Measurements from ENCODE around the gene DCBLD1. TPM values are rescaled to one million over a fixed set of nuclear protein-coding genes. Genes with fewer than 3 reads are reported as not detected.

Gene DCBLD1
- total RNA-seq, 4 donors from 2014 or later = 3.8 to 11.6 (median 7.9) TPM

DNA sequence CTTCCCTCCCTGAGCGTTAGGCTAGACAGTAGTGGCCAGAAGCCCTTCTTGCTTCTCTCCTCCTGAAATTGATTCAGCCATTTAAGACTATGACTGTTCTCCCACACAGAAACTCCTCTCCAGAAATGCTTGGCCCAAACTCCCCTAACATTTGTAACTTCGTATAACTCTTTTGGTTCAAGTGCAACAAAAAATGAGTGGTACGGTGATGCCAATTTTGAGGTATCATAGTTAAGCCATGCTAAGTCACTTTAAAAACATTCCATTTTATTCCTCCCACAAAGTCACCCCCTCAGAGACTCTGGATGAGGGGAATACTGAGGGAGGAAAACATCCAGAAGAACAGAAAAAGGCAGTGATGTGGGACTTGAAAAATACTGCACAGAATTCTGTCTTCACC is 35.6 kb upstream of the DCBLD1 start:
- H3K9me3 ChIP-seq = no peaks in the 10 kb centered on the region
- no peak for DNase-seq (ENCODE audit: extremely low spot score)
- intact Hi-C loops (cut with DNase I) = loop anchor here (10.0 kb wide), 1 partner anchor 102 kb away; no protein-coding TSS in a partner anchor
- H3K27me3 ChIP-seq = peaks cover 0 to 43% (median 0%) of the 10 kb centered on the region in 4 donors
- H3K4me1 ChIP-seq = peaks cover 0 to 5% (median 1%) of the 10 kb centered on the region in 4 donors
- WGBS = 78% methylated on average over 3 of the region's 3 CpGs
- no peaks in the 10 kb centered on the region for H3K36me3 ChIP-seq
- no peak overlapping the region for H3K4me3 ChIP-seq
- TF ChIP-seq POLR2AphosphoS5 (IDR thresholded peaks at IDR 0.05) (no peak), EP300 (IDR thresholded peaks at IDR 0.05) (no peak), CTCF (IDR thresholded peaks at IDR 0.05) (no peak), POLR2A (IDR thresholded peaks at IDR 0.05; ENCODE audit: low read depth) (no peak)
- H3K27ac ChIP-seq (replicated peaks in 1 of 4) = no peak overlapping the region

DNA sequence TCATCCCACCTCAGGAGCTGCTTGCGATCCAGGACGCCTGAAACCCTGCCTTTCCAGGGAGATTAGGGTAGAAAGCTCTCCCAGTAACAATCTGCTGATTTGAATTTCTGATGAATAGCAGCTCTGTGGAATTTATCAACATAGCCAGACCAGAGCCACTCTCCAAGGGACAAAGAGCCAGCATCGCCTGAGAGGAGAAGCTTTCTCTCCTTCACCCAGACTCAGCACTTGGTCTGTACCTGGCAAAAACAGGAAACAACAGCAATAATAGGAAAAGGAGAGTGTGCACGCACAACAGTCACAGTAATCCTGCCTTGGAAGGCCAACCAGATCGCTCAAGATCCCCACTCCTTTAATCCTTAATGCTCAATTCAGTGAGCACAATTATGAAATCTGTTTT is 34.5 kb upstream of the DCBLD1 start:
- H3K4me1 ChIP-seq = peaks cover 0 to 5% (median 1%) of the 10 kb centered on the region in 4 donors
- DNase-seq (ENCODE audit: extremely low spot score) = no peak
- no peak overlapping the region for H3K27ac ChIP-seq (replicated peaks in 1 of 4)
- WGBS = 74% methylated on average over 5 of the region's 5 CpGs
- H3K36me3 ChIP-seq = no peaks in the 10 kb centered on the region
- peaks cover 0 to 37% (median 0%) of the 10 kb centered on the region in 4 donors for H3K27me3 ChIP-seq
- intact Hi-C loops (cut with DNase I) = loop anchor here (10.0 kb wide), 1 partner anchor 103 kb away; no protein-coding TSS in a partner anchor
- TF ChIP-seq EP300 (IDR thresholded peaks at IDR 0.05) (no peak), CTCF (IDR thresholded peaks at IDR 0.05) (no peak), POLR2A (IDR thresholded peaks at IDR 0.05; ENCODE audit: low read depth) (no peak), POLR2AphosphoS5 (IDR thresholded peaks at IDR 0.05) (no peak)
- no peaks in the 10 kb centered on the region for H3K9me3 ChIP-seq
- no peak overlapping the region for H3K4me3 ChIP-seq

- no peak overlapping the region for H3K4me3 ChIP-seq
- no peaks in the 10 kb centered on the region for H3K36me3 ChIP-seq
- peaks cover 0 to 37% (median 0%) of the 10 kb centered on the region in 4 donors for H3K27me3 ChIP-seq
- DNase-seq (ENCODE audit: extremely low spot score) = no peak
- H3K27ac ChIP-seq (replicated peaks in 1 of 4) = no peak overlapping the region
- intact Hi-C loops (cut with DNase I) = loop anchor here (10.0 kb wide), 1 partner anchor 104 kb away; no protein-coding TSS in a partner anchor
- TF ChIP-seq CTCF (IDR thresholded peaks at IDR 0.05) = no peak
- no peak for TF ChIP-seq EP300 (IDR thresholded peaks at IDR 0.05)
- no peak for TF ChIP-seq POLR2AphosphoS5 (IDR thresholded peaks at IDR 0.05)
- TF ChIP-seq POLR2A (IDR thresholded peaks at IDR 0.05; ENCODE audit: low read depth) = no peak
- peaks cover 0 to 5% (median 1%) of the 10 kb centered on the region in 4 donors for H3K4me1 ChIP-seq
- WGBS = 26% methylated on average over 6 of the region's 6 CpGs
- no peaks in the 10 kb centered on the region for H3K9me3 ChIP-seq
These were observed 33.6 kb upstream of the DCBLD1 start for GRCh38 chr6:117448732-117449485.

DNA sequence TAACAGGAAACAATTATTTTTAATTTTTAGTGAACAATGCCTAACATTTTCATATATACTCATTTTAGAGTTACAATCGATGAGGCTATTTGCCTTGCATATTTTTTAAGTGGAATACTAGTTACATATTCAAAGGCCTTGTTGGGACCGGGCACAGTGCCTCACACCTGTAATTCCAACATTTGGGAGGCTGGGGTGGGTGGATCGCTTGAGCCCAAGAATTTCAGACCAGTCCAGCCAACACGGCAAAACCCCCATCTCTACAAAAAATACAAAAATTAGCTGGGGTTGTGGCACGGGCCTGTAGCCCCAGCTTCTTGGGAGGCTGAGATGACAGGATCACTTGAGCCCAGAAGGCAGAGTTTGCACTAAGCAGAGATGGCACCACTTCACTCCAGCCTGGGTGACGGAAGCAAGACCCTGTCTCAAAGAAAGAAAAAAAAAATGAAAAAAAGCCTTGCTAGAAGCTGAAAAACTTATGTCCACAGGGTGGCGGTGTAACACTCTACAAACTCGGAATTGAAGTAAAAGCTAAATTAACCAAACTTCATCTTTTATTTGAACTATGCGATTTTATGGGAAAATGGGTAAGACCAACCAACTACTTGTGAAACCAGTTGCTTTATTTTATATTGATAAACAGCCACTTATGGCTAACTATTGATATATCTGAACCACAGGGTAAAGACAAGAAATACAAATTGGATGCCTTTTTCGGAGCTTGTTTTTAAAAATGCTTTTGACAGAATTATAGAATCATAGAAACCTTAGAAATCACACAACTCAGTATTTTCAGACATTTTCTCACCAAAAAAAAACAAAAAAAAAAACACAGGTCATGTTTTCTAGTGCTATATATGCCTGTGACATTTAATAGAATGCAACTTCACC is 32.7 kb upstream of the DCBLD1 start:
- Histone ChIP-seq H3K9me3 (no peaks in the 10 kb centered on the region), H3K4me1 (peaks cover 0 to 5% (median 1%) of the 10 kb centered on the region in 4 donors), H3K4me3 (no peak overlapping the region), H3K36me3 (no peaks in the 10 kb centered on the region), H3K27ac (replicated peaks in 1 of 4) (no peak overlapping the region), H3K27me3 (peaks cover 0 to 37% (median 0%) of the 10 kb centered on the region in 4 donors)
- DNase-seq (ENCODE audit: extremely low spot score) = no peak
- TF ChIP-seq EP300 (IDR thresholded peaks at IDR 0.05) = no peak
- TF ChIP-seq CTCF (IDR thresholded peaks at IDR 0.05) = peak; percentile 57 to 76 (median 74)
- intact Hi-C loops (cut with DNase I) = loop anchor here (1.0 to 10.0 kb wide), 2 partner anchors 105 to 107 kb away; no protein-coding TSS in a partner anchor
- WGBS = 37% methylated on average over 10 of the region's 10 CpGs
